HL-60 (cell line): ENCODE measurements around the gene LIME1.

Experiments
- CTCF ChIP-seq: IDR thresholded peaks from one replicate; pipeline ENCODE4 v1.5.1; 2011; ENCODE audit warnings: low read length, control low read depth, inconsistent platforms; ENCODE audit not compliant: insufficient read depth
- POLR2AphosphoS5 ChIP-seq: IDR thresholded peaks from 2 replicates; pipeline ENCODE4 v1.6.1; 2012; ENCODE audit warnings: low read depth
- SPI1 ChIP-seq: IDR thresholded peaks from 2 replicates; pipeline ENCODE4 v1.6.1; 2012; ENCODE audit warnings: low read depth, mild to moderate bottlenecking, borderline replicate concordance

- TF ChIP-seq CTCF (no peak), SPI1 (no peak), POLR2AphosphoS5 (no peak)
These were observed 25.3 kb upstream of the LIME1 start for GRCh38 chr20:63711085-63711645.
